ENCODE results near the gene STK32A.

GRCh38 chr5:147348046-147348445 is 113.2 kb downstream of the STK32A start:
- no peak for TF ChIP-seq POLR2AphosphoS5 (IDR thresholded peaks at IDR 0.05; ENCODE audit: control insufficient read depth, insufficient read depth, low read depth, low read length)
- TF ChIP-seq SP1 (CRISPR knock-in tag; IDR thresholded peaks at IDR 0.05), result no peak
- TF ChIP-seq POLR2A (conservative IDR thresholded peaks at IDR 0.05), result no peak
